Fibroblast of skin of left quadriceps (primary cell): ENCODE data around the gene RIMS4.

Experiments used
- DNase-seq, 2 experiments: peaks; one replicate each; pipeline ENCODE4 v3.0.0-alpha.2; 2013; ENCODE audit warnings: low read depth in 2 of 2

The RIMS4 gene

GRCh38 chr20:44703183-44703925 lies 107.0 kb downstream of the RIMS4 start:
- no peak for DNase-seq

GRCh38 chr20:44702776-44703175 lies 107.6 kb downstream of the RIMS4 start:
- DNase-seq = peak; percentile 53 to 54

GRCh38 chr20:44701858-44702256 lies 108.5 kb downstream of the RIMS4 start:
- DNase-seq = no peak
